GM21737 (cell line): Measurements from ENCODE around the gene C1orf21.

Experiments
- ATAC-seq: cut with Tn5 transposase; IDR thresholded peaks from one replicate; pipeline ENCODE4 v1.9.1; 2021; ENCODE audit warnings: mild to moderate bottlenecking, moderate library complexity; ENCODE audit not compliant: unreplicated experiment

The C1orf21 gene

DNA sequence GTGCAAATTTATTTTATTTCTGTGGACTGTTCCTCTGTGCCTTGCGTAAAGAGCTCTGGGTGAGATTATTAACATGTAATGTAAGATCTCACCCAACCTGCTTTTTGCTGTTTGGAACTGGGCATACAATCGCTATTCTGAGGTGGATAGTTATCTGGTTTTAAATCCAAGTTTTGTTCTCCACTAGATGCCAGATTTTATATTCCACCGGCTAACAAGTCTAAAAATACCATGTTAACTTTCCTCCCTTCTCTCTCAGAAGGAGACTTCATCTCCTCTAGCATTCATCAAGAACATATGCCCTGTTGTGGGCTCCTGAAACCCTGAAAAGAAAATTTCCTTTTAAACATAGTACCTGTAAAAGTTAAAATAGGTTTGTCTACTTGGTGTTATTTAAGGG, 56.4 kb downstream of the C1orf21 start:
- no peak for ATAC-seq

DNA sequence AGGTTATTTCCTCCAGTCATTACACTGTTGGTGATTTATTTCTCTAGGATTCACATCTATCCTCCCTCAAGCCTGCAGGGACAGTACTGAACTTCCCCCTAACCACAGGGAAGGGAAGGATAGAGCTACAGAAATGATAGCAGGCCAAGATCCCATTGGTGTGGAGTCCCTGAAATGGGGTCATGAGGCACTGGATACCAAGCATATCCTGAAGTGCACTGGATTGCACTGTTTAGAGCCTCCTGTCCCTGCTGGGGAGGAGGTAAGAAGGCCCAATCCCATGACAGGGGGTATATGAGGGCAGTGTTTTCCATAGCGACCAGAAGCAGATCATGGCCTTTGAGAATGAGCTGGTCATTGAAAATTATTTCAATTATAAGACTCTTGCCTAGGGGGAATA, 56.8 kb downstream of the C1orf21 start:
- ATAC-seq, result no peak

DNA sequence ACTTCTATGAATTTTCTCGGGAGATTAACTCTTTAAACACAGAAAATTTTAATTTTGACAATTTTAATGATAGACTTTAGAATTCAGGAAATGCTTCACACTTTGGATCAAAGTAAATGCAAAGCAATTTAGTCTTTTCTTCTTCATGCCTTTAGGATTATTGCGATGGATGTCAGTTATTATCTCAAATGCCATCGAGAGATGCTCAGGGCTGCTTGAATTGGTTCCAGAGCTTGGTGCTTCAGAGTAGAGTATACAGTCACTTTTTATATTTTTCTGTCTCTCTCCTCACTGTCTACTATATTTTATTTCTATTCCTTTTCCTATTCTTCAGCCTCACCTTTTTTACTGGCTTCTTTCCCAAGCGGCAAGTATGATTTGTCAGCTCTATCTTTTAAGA, 59.2 kb downstream of the C1orf21 start:
- no peak for ATAC-seq

DNA sequence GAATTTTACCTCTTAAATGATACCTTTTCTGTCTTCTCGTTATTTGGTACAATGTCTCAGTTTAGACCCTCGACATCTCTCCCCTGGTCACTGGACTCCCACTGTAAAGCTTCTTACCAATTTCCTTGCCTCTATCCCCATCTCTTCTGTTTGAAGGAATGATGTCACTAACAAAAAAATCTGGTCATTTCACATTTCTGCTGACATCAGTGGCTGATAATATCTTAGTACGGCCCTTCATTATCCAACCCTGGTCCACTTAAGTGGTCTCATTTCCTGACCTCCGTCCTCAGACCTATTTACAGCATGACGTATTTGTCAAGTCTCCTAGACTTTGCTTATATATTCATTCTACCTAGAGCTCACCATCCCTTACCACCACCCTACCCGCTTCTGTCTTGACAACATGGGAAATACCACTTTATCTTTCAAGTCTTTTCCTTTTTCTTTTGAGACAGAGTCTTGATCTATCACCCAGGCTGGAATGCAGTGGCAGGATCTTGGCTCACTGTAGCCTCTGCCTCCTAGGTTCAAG, 60.9 kb downstream of the C1orf21 start:
- ATAC-seq, result no peak

DNA sequence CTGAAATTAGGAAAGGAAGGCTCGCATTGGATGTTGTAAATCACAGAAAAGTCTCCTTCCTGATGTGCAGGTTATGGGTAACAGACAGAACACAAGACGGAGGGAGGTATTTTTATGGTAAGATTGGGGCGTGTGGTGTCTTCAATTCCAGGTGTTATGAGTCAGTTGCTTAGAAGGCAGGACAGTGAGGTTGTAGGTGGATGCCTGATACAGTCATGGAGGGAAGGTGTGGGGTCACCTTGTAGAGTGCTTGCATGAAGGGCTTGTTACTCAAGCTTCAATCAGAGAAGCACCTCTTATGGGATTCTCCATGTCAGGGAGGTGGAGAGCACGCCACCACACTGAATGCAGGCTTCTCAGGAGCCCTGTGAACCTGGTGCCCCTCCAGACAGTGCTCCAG, 63.1 kb downstream of the C1orf21 start:
- no peak for ATAC-seq

DNA sequence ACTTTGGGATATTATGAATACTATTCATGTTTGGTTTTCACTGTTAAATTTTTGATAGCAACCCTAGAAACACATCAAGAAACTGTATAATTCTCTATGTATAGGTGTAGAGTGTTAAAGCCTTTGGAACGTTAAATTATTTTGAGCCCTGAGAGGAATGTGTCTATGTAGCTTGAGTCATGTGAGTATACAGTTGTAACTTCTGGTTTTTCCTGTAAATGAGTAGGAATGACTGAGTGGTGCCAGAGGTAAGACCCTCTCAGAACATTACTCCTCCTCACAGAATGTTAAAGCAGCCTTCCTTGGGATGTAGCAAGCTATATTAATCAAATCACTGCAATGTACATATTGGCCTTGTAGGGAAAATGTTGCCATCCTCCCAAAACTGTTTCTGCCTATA, 69.0 kb downstream of the C1orf21 start:
- ATAC-seq, result no peak

DNA sequence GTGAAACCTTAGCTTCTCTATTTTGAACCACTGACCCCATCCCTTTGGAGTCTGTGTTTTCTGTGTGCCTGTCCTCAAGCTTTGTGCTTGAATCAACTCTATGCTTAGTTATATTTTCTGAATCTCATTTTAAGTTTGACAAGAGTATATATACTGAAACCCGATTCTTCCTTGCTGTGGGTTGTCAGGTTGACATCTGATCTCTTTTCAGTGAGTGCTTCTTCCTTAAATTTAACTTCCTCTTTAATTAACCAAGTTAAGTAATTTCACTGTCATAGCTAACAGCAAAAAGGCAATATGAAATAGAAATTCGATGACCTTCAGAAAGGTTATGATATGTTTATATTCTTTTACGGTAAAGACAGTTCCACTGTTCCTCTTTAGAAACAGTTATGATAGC, 69.4 kb downstream of the C1orf21 start:
- ATAC-seq, result no peak

DNA sequence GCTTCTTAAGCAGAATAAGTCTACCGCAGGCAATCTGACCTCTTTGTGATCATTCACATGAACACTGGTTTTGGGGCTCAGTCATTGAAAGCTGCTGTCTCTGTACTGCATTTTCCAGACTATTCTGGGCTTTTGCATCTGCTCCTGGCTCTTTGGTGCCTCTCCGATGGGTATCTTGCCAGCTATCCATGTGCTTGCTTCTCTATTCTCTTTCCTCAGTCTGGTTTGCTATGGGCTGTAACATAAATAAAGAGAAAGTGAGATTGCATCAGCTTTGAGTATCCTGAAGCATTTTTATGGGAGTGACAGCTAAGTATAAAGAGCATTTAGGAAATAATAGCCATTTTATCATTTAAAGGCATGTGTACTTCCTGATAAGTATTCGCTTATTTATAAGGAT, 70.7 kb downstream of the C1orf21 start:
- no peak for ATAC-seq

DNA sequence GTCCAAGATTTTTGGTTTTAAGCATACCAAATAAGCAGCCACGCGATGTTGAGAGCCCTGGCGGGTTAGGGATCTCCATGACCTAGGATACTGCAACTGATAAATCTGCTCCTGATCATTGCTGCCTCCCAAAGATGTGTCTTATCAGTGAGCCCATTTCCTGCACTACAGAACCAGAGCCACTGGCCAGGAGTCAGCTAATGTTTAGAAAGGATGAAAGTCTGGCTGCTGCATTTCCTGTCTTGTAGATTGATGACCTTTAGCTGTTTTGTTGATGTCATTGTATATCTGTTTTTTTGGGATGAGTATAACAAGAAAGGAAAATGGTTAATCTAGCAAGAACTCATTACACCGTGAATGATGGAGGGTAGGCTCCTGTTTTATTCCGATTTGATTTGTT, 74.5 kb downstream of the C1orf21 start:
- no peak for ATAC-seq

DNA sequence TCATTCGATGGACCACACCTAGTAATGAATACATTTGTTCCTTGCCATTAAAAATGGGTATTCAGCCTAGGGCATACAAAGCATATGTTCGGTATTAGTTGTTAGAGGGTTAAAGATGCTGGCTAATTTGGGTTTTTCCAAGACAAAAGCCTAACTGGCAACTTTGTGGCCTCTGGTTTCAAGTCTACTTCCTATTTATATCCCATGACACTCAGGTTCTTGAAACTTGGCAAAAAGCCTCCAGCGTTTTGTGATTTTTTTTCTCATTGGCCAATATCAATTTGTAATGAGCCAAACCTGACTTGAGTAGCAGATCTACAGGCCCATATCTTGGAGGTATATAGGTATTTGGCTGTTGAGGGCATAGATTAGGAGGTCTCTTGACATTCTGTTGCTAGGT, 75.3 kb downstream of the C1orf21 start:
- no peak for ATAC-seq

DNA sequence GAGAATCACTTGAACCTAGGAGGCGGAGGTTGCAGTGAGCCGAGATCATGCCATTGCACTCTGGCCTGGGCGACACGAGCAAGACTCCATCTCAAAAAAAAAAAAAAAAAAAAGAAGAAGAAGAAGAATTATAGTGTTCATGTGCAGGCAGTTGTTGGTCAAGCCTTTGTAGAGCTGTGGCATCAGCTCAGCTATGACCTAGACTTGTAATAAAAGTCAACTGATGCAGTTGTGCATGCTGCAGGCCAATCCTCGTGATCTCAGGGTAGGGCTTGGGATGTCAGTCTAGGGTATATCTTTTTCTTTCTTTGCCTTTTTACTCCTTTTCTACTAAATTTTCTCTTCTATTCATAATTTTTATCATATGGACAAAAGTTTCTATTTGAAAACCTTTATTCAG, 76.2 kb downstream of the C1orf21 start:
- no peak for ATAC-seq

DNA sequence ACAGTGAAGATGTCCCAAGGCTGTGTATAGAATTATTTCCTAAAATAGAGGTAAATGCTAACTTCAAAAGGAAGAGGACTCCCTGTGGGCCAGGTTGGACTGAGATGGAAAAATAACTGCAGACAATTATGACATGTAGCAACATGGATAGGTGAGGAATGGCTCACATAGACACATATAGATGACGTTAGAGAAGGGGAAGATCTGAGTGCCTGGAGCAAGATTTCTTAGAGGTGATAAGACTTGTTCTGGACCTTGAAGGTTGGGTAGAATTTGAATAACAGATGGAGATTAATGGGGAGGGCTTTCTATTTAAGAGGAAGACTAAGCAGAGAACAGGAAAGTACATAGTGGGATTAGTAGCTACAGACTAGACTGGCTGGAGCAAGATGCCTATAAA, 76.9 kb downstream of the C1orf21 start:
- ATAC-seq, result no peak

DNA sequence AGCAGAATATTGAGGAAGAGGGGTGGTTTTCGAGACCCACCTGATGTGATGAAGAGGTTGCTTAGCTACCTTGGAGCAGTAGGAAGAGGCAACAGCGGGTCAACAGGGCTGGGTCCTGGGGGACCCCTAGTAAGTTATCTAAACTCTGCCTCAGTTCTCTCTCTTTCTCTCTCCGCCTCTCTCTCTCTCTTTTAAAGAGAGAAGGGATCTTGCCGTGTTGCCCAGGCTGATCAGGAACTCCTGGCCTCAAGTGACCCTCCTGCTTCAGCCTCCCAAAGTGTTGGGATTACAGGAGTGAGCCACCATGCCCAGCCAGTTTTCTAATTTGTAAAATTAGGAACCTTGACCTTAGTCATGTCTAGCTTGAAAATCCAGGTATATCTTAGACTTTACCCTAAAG, 77.9 kb downstream of the C1orf21 start:
- no peak for ATAC-seq

DNA sequence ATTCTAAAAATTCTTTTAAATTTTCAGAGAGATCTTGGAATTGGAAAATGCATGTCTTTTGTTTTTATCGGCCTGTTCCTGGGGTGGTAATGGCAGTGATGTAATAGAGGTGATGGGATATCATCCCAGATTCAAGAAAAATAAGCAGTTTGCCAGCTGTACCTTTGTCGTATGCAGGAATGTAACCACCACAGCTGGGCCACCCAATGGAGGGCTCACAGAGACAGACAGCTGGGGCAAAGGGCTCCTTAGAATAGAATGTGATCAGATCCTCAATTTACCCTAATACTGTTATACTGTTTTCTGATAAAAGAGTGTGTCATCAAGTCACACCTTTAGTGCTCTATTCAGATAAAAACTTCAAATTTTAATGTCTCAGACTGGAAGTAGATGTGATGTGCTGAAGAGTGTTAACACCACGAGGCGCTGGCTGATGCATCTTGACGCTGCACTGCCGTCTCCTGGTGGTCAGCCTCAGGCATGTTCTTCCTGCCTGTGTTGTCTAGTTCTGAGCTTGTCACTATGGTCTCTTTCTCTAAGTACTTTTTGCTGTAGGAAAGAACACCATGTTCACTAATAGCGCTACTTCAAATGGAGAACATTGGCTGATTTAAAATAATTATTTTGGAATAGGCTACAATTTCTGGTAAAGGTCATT, 78.8 kb downstream of the C1orf21 start:
- no peak for ATAC-seq

DNA sequence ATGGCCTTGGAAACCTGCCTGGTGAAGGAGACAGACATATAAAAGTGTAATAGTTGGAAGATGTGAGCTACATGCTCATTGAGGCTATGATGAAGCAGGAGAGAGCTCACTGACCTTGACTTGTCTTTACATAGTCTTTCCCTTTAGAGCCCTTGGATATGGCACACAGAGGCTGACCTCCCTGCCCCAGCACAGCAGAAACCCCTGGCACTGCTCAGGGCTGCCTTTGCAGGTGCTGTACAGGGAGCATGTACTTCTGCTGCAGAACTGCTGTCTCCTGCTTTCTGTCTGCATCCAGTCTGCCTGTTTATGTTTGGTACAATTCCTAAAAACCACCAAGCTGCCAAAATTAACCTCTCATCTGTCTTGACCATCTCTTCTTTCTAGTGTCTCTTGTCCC, 80.5 kb downstream of the C1orf21 start:
- no peak for ATAC-seq

DNA sequence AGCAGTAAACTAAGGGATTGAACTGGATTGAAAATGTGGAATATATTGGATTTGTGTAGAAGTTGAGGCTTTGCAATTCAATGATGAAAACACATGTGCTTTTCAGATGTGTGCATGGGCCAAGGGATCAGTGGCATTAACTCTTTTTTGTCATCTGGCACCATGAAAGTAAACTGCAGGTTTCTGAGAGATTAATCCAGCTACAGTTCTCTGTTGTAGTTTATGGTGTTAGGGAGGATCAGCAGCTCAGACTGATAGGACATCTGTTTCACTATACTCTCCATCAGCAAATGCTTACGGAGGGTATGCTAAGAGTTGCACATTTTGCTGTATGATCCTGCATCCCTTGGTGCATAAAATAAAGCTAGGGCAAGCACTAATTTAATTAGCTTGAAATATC, 82.6 kb downstream of the C1orf21 start:
- no peak for ATAC-seq

DNA sequence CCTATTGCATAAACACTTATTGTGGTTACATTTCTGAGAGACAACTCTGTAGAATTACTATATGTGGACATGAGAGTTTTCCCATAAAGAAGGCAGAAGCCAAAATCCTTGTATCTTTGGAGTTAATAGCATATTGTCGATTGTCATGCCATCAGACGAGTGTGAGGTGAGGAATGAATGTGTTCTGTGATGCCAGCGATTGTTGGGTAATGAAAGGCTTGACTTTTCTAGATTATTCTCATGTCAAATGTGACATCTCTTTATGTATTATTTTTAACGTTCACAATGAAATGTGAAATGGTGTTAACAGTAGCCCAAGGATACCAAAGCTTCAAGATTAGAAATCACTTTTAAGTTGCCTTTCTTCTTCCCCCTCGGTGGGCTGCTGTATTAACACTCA, 84.9 kb downstream of the C1orf21 start:
- ATAC-seq, result no peak

DNA sequence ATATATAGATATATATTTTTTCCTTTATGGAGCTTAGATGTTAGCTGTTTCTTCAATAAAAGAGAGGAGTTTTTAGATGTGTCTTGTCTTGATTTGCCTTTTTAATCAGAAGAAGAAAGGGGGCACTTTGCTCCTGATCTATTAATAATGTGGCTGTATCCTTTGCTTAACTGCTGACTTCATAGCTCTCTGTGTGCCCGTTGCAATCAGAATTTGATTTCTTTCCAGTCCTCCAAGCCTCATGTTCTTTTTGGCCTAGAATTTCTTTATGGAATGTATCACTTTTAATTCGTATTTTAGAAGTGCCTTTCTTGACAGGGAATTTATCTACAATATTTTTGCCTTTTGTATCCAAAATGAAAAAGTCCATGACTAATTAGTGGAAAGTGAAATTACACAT, 85.3 kb downstream of the C1orf21 start:
- ATAC-seq, result no peak

DNA sequence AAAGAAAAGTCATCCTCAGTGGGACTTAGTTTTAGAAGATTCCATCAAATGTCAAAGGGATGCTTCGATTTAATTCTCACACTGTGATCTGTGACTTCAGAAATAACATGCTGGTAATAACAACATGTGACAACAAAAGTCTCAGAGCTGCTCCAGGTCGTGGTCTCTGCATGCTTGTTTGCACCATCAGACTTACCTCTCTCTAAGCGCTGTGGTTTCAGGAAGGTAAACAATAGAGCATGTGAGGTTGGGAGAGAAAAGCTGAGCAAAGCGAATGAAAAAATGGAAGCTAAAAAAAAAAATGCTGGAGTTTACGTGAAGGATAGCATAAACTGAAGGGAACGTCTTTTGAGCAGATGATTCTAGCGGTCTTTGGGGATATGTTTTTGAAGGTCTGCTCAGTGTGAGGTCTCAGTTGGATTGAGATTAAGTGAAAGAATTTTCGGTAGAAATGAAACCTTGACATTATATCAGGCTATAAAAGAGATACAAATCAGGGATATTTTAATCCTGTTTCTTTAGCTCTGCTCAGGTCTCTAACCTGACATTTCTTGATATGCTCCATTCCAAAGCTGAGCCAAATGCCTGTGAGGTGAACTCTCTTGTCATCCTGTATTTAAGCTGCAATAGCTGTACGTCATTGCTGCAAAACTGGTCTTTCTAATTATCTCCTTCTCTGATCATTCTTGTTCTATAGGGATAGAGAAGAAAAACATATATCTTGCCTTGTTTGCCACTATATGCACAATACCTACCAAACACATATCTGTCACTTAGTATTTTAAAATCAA, 86.5 kb downstream of the C1orf21 start:
- ATAC-seq, result no peak

DNA sequence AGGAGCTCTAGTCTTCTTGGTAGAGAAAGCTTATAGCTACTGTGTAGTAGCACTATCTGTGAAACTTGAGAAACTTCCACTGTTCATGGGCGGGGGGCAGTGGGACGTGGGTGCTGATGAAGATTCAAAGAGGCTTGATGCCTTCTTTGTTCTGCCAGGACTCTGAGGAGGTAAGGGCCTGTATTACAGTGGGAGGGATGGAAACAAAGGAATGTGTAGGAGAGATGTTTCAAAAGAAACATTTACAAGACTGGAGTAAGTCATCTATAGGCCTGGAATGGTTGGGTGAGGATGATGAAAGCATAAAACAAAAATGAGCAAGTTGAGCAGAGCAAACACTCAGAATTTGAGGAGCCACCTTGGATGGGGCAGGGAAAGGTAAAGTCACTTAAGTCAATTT, 89.4 kb downstream of the C1orf21 start:
- ATAC-seq, result no peak

DNA sequence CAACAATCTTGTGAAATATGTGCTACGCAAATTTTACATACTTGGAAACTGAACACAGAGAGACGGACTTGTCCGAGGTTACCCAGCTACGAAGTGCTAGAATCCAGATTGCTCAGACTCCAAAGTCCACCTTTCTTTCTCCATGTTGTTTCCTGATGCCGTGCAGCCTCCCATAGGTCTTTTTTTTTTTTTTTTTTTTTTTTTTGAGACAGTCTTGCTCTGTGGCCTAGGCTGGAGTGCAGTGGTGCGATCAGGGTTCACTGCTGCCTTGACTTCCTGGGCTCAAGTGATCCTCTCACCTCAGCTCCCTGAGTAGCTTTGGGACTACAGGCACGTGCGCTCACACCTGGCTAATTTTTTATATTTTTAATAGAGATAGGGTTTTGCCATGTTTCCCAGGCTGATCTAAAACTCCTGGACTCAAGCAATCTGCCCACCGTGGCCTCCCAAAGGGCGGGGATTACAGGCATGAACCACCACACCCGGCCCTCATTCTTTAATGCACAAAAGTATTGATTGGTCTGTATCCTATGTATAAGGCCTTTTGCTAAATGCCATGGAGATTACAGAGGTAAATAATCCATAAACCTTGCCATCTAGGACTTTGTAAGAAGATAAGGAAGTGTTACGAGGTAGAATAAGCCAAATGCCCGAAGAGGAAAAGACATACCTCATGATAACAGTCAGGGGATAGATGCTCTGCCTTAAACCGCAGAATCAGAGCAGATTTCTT, 92.8 kb downstream of the C1orf21 start:
- no peak for ATAC-seq

DNA sequence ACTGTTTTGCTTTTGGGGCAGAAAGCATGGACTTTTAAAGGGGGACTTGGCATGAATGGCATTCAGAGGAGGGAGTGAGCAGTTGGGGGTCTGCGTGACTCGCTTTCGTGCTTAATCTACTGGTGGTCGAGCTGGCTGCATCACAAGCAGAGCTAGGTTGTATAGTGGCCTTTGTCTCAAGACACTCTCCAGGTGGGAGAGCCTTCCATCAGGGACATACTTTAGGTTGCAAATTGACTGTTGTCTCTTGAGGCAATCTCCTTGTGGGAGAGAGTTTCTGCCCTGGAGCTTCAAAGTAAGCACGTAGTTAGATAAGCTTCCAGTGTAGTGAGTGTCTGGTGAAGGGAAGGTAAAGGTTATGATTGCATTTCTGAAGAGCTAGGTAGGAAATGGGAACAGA, 93.9 kb downstream of the C1orf21 start:
- ATAC-seq, result no peak
